ENCODE data around the gene QDPR. TPM values are rescaled to one million over a fixed set of nuclear protein-coding genes. Genes with fewer than 3 reads are reported as not detected.

QDPR gene
- total and polyA plus RNA-seq, 9 of the 15 experiments (the other 6 are each of a cell fraction or from before 2014, with no cell fraction given) = 5.7 to 29.7 (median 17.2) TPM

- no peak for TF ChIP-seq ZMIZ1 (IDR thresholded peaks at IDR 0.05; ENCODE audit: low read depth in 2 of 2, low read length in 2 of 2)
- no peak for TF ChIP-seq MYC (IDR thresholded peaks at IDR 0.05; ENCODE audit: low read depth, low read length)
- TF ChIP-seq MYC (CRISPR knock-in tag; IDR thresholded peaks at IDR 0.05; ENCODE audit: borderline replicate concordance, low read depth) = no peak
- TF ChIP-seq KAT7 (CRISPR knock-in tag; IDR thresholded peaks at IDR 0.05; ENCODE audit: borderline replicate concordance) = no peak
- TF ChIP-seq CUX1 (CRISPR knock-in tag; IDR thresholded peaks at IDR 0.05) = no peak
Observed at GRCh38 chr4:17531538-17532285, 19.8 kb upstream of the QDPR start (continued).

Data from K562 (cell line).